ENCODE measurements around the gene TPCN1.

TPCN1 gene

DNA sequence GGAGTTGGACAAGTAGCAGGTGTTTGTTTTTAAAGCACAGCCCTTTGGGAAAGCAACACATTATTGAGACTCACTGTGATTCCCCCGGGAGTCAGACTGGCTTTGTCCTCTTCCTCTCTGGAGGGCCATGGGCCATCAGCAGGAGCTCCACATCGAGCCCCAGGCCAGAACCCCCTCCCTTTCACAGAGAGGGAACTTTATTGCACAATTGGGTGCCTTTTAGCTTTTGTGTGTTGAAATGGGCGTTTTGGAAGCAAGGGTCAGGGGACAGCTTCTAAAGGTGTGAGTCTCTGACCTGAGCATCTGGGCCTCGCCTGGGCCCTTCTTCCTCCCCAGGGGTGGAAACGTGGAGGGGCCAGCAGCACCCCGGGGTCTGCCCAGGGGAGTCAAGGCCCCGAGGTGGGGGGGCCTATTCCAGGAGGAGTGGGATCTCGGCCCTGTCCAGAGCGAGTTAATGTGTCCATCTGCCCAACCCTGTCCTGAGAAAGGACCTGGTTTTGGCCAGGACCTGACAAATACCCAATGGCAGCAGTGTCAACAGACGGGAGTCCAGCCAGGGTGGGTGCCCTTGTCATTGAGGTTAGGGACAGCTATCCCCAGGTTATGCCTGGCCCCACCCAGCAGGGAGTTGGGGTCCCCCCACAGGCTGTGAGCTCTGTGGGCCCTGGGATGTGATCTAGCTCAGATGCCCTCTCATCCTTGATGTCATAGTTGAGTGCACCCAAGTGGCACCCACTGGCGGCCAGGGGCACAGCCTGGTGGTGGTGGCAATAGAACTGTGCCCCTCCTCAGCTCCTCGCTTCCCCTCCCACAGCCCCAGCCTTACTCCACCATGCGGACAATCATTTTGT, 76.6 kb downstream of the TPCN1 start:
- TF ChIP-seq, protein P1, sequence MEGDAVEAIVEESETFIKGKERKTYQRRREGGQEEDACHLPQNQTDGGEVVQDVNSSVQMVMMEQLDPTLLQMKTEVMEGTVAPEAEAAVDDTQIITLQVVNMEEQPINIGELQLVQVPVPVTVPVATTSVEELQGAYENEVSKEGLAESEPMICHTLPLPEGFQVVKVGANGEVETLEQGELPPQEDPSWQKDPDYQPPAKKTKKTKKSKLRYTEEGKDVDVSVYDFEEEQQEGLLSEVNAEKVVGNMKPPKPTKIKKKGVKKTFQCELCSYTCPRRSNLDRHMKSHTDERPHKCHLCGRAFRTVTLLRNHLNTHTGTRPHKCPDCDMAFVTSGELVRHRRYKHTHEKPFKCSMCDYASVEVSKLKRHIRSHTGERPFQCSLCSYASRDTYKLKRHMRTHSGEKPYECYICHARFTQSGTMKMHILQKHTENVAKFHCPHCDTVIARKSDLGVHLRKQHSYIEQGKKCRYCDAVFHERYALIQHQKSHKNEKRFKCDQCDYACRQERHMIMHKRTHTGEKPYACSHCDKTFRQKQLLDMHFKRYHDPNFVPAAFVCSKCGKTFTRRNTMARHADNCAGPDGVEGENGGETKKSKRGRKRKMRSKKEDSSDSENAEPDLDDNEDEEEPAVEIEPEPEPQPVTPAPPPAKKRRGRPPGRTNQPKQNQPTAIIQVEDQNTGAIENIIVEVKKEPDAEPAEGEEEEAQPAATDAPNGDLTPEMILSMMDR (IDR thresholded peaks at IDR 0.05; ENCODE audit: borderline replicate concordance, control extremely low read depth, extremely low read depth, insufficient read depth, missing control alignments), result no peak
- in situ Hi-C loops (cut with MboI; ENCODE audit: low sequenced_read_pairs, unreplicated experiment), result no loop called here
- no peak for DNase-seq (ENCODE audit: low spot score)

DNA sequence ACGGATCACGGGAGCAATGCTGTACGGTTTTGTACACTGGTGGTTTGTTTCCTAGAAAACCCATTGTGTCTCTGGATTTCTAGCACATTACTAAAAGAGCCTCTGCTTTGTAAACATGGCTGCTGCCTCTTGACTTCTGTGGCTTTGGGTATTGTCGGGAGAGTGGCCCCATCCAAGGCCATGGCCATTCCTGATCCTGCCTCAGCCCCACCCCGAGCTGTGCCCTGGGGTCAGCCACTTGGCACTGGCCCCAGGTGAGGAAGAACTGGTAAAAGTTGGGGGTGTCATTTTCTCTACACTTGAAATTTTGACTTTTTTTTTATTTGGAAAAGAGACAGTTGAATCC, 77.2 kb downstream of the TPCN1 start:
- in situ Hi-C loops (cut with MboI; ENCODE audit: low sequenced_read_pairs, unreplicated experiment), result no loop called here
- DNase-seq (ENCODE audit: low spot score), result no peak

DNA sequence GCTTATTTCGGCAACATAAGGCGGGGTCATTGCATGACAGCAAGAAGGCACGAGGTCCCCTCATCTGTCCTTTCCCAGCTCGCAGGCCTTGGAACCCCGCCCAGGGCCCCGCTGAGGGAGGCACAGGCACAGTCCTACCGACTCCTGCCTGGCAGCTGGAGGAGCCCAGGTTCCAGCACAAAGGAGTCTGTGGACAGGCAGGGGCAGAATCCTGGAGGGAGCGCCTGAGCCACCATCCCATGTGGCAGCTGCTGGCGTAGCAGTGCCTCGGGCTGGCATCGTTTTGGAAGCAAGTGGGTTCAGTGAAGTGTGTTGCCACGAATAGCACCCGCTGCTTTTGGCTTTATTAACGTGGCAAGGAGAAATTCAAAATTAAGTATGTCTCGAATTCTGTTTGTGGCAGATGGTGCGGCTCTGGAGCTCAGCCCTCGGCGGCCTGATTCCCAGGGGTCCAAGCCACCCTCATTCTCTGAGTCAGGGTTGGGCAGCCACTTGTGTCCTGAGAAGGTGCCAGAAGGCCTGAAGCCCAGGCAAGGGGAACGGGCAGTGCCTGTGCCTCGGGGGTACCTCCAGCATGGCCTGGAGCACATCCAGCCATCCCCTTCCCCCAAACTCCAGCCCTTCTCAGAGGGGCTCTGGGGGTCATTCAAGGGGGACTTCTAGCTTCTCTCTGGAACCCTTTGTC, 77.7 kb downstream of the TPCN1 start:
- no peak for DNase-seq (ENCODE audit: low spot score)
- TF ChIP-seq, protein P1 (IDR thresholded peaks at IDR 0.05; ENCODE audit: borderline replicate concordance, control extremely low read depth, extremely low read depth, insufficient read depth, missing control alignments), result no peak
- in situ Hi-C loops (cut with MboI; ENCODE audit: low sequenced_read_pairs, unreplicated experiment), result no loop called here

More for the DNA sequence above, 77.2 kb downstream of the TPCN1 start:
- TF ChIP-seq, protein P1 (IDR thresholded peaks at IDR 0.05; ENCODE audit: borderline replicate concordance, control extremely low read depth, extremely low read depth, insufficient read depth, missing control alignments), result no peak

DNA sequence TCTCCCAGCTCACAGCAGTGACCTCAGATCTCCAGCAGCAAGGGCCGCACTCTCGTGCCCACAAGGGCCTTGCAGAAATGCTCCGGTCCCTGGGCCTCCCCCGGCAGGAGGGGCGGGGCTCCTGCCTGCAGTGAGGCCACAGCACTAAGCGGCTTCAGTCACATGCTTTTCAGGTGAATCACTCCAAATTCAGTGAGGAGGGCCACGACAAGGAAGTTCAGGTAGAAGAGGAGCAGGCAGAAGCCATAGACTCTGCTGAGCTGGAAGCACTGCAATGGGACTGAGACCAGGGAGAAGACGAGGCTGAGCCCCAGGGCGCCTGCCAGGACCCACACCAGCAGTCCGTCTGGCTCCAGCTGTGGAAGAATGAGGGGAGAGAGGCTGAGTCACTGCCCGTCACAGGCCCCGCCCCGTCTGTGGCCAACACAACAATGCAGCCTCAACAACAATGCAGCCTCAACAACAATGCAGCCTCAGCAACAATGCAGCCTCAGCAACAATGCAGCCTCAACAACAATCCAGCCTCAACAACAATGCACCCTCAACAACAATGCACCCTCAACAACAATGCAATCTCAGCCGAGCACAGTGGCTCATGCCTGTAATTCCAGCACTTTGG, 78.5 kb downstream of the TPCN1 start:
- DNase-seq (ENCODE audit: low spot score), result no peak
- in situ Hi-C loops (cut with MboI; ENCODE audit: low sequenced_read_pairs, unreplicated experiment), result no loop called here
- TF ChIP-seq, protein P1 (IDR thresholded peaks at IDR 0.05; ENCODE audit: borderline replicate concordance, control extremely low read depth, extremely low read depth, insufficient read depth, missing control alignments), result no peak

DNA sequence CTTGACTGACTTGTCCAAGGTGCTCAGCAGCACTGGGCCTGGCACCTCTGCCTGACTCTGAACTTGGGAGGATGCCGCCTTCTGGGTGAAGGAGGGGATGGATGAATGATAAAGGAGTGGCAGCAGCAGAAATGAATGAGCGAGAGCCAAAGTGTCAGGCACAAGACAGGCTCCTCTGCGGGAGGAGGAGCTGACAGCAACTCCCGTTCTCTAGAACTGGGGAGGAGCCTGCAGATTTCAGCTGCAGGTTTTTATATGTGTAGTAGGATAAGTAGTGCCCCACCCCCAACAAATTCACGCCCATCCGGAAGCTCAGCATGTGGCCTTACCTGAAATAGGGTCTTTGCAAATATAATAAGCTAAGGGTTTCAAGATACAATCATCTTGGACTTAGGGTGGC, 80.5 kb downstream of the TPCN1 start:
- in situ Hi-C loops (cut with MboI; ENCODE audit: low sequenced_read_pairs, unreplicated experiment), result no loop called here
- TF ChIP-seq, protein P1 (IDR thresholded peaks at IDR 0.05; ENCODE audit: borderline replicate concordance, control extremely low read depth, extremely low read depth, insufficient read depth, missing control alignments), result no peak
- DNase-seq (ENCODE audit: low spot score), result no peak

DNA sequence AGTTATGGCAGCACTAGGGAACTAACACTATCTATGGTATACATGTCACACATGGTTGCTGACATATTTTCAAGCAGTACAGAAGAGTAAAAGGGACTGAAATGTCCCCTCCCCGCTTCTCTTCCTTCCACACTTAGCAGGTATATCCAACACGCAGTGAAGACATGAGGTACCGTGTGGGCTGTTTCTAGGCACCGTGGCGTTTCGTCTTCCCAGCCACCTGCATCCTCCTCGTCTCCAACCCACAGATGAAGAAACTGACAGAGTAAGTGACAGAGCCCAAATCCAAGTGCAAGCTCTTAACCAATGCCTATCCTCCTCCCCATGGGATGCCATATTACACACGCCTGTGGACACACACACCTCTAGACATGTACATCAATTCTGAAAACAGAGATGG, 81.2 kb downstream of the TPCN1 start:
- in situ Hi-C loops (cut with MboI; ENCODE audit: low sequenced_read_pairs, unreplicated experiment), result no loop called here
- DNase-seq (ENCODE audit: low spot score), result no peak
- TF ChIP-seq, protein P1 (IDR thresholded peaks at IDR 0.05; ENCODE audit: borderline replicate concordance, control extremely low read depth, extremely low read depth, insufficient read depth, missing control alignments), result no peak
